PC-3 (cell line): ENCODE measurements around the gene ANOS1.

Experiments
- CTCF ChIP-seq: fragments of 300-600 bp; sonication (generic); conservative IDR thresholded peaks from 2 replicates; pipeline ENCODE4 v1.5.1; 2017; ENCODE audit warnings: antibody characterized with exemption, low read depth, mild to moderate bottlenecking, low read length
- EZH2 ChIP-seq: fragments of 300-600 bp; sonication (generic); IDR thresholded peaks from one replicate; pipeline ENCODE4 v1.6.1; 2017; ENCODE audit warnings: antibody characterized with exemption, mild to moderate bottlenecking, low read length; ENCODE audit not compliant: unreplicated experiment
- EZH2phosphoT487 ChIP-seq: fragments of 300-600 bp; sonication (generic); IDR thresholded peaks from 2 replicates; pipeline ENCODE4 v1.6.1; 2018; ENCODE audit warnings: mild to moderate bottlenecking, antibody characterized with exemption, low read length, borderline replicate concordance

GRCh38 chrX:8755813-8756212, 23.9 kb upstream of the ANOS1 start:
- no peak for TF ChIP-seq CTCF
- no peak for TF ChIP-seq EZH2
- TF ChIP-seq EZH2phosphoT487 = no peak
